ENCODE measurements around the gene EXD1. TPM values are rescaled to one million over a fixed set of nuclear protein-coding genes. Genes with fewer than 3 reads are reported as not detected.

Gene EXD1
- total and polyA plus RNA-seq, 2 of the 13 experiments (the other 11 are each of a cell fraction or from before 2014, with no cell fraction given) = not detected

GRCh38 chr15:41276831-41277230 lies 46.3 kb upstream of the EXD1 start (continued):
- TF ChIP-seq SATB2 (CRISPR knock-in tag; IDR thresholded peaks at IDR 0.05) (no peak), ETV5 (CRISPR knock-in tag; IDR thresholded peaks at IDR 0.05; ENCODE audit: borderline replicate concordance) (no peak), HIC2 (CRISPR knock-in tag; IDR thresholded peaks at IDR 0.05; ENCODE audit: low read depth) (no peak), NCOA2 (CRISPR knock-in tag; IDR thresholded peaks at IDR 0.05) (no peak), ZNF335 (CRISPR knock-in tag; IDR thresholded peaks at IDR 0.05) (no peak), NFATC3 (CRISPR knock-in tag; IDR thresholded peaks at IDR 0.05) (no peak)

- BruUV-seq (replicated peaks) = no TSS peak
- FAIRE-seq (no peak), ATAC-seq (no peak), DNase-seq (ENCODE audit: low spot score) (no peak)
- in situ Hi-C loops (cut with HindIII; ENCODE audit: extremely low pct_ligation_motif_present, low pct_unique_long_range_greater_than_20kb) (no loop called here), intact Hi-C loops (cut with micrococcal nuclease; ENCODE audit: unreplicated experiment) (no loop called here)
- Histone ChIP-seq H3K27me3 (ENCODE audit: control insufficient read depth in 1 of 2, insufficient read depth in 2 of 2, low read length in 2 of 2) (no peaks in the 10 kb centered on the region), H4K20me1 (ENCODE audit: insufficient read depth, low read length) (no peaks in the 10 kb centered on the region), H3K4me1 (ENCODE audit: insufficient read depth, low read length) (no peaks in the 10 kb centered on the region), H3K4me3 (replicated peaks in 1 of 3; ENCODE audit: insufficient read depth in 1 of 3, low read depth in 2 of 3, low read length in 3 of 3) (no peak overlapping the region), H3K4me2 (ENCODE audit: low read depth, low read length) (no peak overlapping the region), H3K36me3 (replicated peaks in 1 of 2; ENCODE audit: control insufficient read depth in 1 of 2, insufficient read depth in 2 of 2, low read length in 2 of 2) (peaks cover 4 to 31% of the 10 kb centered on the region in 2 experiments; a peak in 3 of 5 replicates), H3K9me3 (ENCODE audit: low read length) (no peaks in the 10 kb centered on the region), H3K27ac (ENCODE audit: extremely low read length, insufficient read depth, low read length) (no peak overlapping the region), H3K9ac (ENCODE audit: insufficient read depth, low read depth, low read length) (no peak overlapping the region), H2AFZ (ENCODE audit: low read length) (no peak overlapping the region), H3K79me2 (ENCODE audit: insufficient read depth, low read length) (no peaks in the 10 kb centered on the region)
- 100% methylated on average over 2 of the region's 2 CpGs for WGBS (ENCODE audit: low lambda C conversion rate)
- TF ChIP-seq ELF3 (CRISPR knock-in tag; IDR thresholded peaks at IDR 0.05) (no peak), NFYB (CRISPR knock-in tag; IDR thresholded peaks at IDR 0.05) (no peak), SOX5 (CRISPR knock-in tag; IDR thresholded peaks at IDR 0.05; ENCODE audit: borderline replicate concordance) (no peak), SRSF4 (IDR thresholded peaks at IDR 0.05; ENCODE audit: low read depth, low read length, poor library complexity, severe bottlenecking) (no peak)
- ChIA-PET CTCF (ENCODE audit: low intra/inter-chr PET ratio, low total read pairs) (no interaction called here), POLR2A (no interaction called here)
Measured at GRCh38 chr15:41269887-41270286, 39.3 kb upstream of the EXD1 start.

Data from HepG2 (cell line).